Subcutaneous abdominal adipose tissue (tissue), 5 donors: ENCODE data around the gene PIK3CD.

ENCODE experiments used
- H3K27ac ChIP-seq: one replicate; pipeline ENCODE4 v1.7.0; 2013; ENCODE audit warnings: low read depth, mild to moderate bottlenecking, inconsistent platforms, low read length, moderate library complexity
- H3K27me3 ChIP-seq, 5 donors: one replicate each; pipeline ENCODE4 v1.7.0; 2013; ENCODE audit warnings: low read length in 5 of 5, inconsistent platforms in 1 of 5; ENCODE audit not compliant: control insufficient read depth in 5 of 5, insufficient read depth in 4 of 5
- H3K36me3 ChIP-seq, 5 donors: one replicate each; pipeline ENCODE4 v1.7.0; 2013; ENCODE audit warnings: low read length in 5 of 5; ENCODE audit not compliant: control insufficient read depth in 5 of 5, insufficient read depth in 5 of 5
- H3K4me1 ChIP-seq, 5 donors: one replicate each; pipeline ENCODE4 v1.7.0; 2013; ENCODE audit warnings: low read length in 5 of 5, mild to moderate bottlenecking in 3 of 5, moderate library complexity in 1 of 5; ENCODE audit not compliant: control insufficient read depth in 5 of 5, insufficient read depth in 5 of 5
- H3K4me3 ChIP-seq, 5 donors: one replicate each; pipeline ENCODE4 v1.7.0; 2013; ENCODE audit warnings: low read length in 5 of 5, low read depth in 1 of 5
- H3K9ac ChIP-seq, 5 donors: one replicate each; pipeline ENCODE4 v1.7.0; 2013; ENCODE audit warnings: low read length in 5 of 5, mild to moderate bottlenecking in 4 of 5, moderate library complexity in 3 of 5
- H3K9me3 ChIP-seq, 5 donors: one replicate each; pipeline ENCODE4 v1.7.0; 2013; ENCODE audit warnings: low read length in 5 of 5; ENCODE audit not compliant: control insufficient read depth in 5 of 5
- donor health status: healthy.
- donor health status: healthy.
- donor health status: healthy.
- donor health status: healthy.
- donor health status: healthy.

Gene PIK3CD

DNA sequence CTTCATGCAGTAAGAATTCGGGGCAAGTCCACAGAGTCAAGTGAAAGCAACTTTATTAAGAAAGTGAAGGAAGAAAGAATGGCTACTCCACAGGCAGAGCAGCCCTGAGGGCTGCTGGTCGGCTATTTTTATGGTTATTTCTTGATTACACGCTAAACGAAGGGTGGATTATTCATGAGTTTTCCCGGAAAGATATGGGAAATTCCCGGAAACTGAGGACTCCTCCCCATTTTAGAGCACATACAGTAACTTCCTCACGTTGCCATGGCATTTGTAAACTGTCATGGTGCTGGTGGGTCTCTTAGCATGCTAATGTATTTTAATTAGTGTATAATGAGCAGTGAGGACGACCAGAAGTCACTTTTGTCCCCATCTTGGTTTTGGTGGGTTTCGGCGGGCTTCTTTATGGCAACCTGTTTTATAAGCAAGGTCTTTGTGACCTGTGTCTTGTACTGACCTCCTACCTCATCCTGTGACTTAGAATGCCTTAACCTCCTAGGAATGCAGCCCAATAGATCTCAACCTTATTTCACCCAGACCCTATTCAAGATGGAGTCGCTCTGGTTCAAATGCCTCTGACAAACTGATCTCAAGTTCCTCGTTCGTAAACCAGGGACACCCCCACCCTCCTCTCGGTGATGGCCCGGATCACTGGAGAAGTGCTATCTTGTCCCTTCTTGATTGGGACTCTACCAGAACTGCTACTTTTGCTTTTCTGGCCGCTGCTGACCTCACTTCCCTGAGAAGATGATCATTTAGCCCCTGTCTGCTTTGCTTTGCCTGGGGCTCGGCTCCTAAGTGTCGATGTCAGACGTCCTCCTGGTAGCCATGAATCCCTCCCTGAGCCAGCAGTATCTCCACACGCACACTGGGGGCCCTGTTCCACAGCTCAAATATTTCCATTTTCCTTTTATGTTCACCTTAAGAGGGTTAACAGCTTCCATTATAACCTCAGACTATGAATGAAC, 123.5 kb downstream of the PIK3CD start:
- peaks cover 0 to 2% (median 0%) of the 10 kb centered on the region in 5 donors for H3K4me1 ChIP-seq
- H3K9ac ChIP-seq = no peak overlapping the region
- H3K36me3 ChIP-seq = peaks cover 0 to 11% (median 9%) of the 10 kb centered on the region in 5 donors
- no peaks in the 10 kb centered on the region for H3K27me3 ChIP-seq
- H3K27ac ChIP-seq = no peak overlapping the region
- no peak overlapping the region for H3K4me3 ChIP-seq
- no peaks in the 10 kb centered on the region for H3K9me3 ChIP-seq

DNA sequence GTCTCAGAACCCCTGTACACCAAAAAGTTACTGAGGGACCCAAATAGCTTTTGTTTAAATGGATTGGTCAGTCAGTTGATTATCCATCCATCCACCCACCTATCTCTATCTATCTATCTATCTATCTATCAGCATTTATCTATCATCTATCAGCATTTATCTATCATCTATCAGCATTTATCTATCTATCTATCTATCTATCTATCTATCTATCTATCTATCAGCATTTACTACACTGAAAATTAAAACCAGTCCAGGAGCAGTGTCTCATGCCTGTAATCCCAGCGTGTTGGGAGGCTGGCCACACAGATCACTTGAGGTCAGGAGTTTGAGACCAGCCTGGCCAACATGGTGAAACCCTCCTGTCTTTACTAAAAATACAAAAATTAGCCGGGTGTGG, 125.2 kb downstream of the PIK3CD start:
- Histone ChIP-seq H3K4me1 (peaks cover 0 to 2% (median 0%) of the 10 kb centered on the region in 5 donors), H3K27me3 (no peaks in the 10 kb centered on the region), H3K4me3 (no peak overlapping the region), H3K27ac (no peak overlapping the region), H3K9me3 (no peaks in the 10 kb centered on the region), H3K9ac (no peak overlapping the region), H3K36me3 (peaks cover 0 to 11% (median 9%) of the 10 kb centered on the region in 5 donors)
